SJSA1 (cell line): ENCODE data around the gene WSCD1. TPM values are rescaled to one million over a fixed set of nuclear protein-coding genes. Genes with fewer than 3 reads are reported as not detected.

Source experiments
- DNase-seq, 2 experiments: peaks; one replicate each; pipeline ENCODE4 v3.0.0-alpha.2; 2015 to 2020; ENCODE audit warnings: low spot score in 2 of 2, low read depth in 1 of 2
- H3K27ac ChIP-seq: fragments of 250-450 bp; sonication (Bioruptor Pico); 2 replicates; pipeline ENCODE4 v1.5.1; 2020; ENCODE audit warnings: mild to moderate bottlenecking, moderate library complexity
- H3K27me3 ChIP-seq: fragments of 250-450 bp; sonication (Bioruptor Pico); replicated peaks from 2 replicates; pipeline ENCODE4 v1.5.1; 2020; ENCODE audit warnings: mild to moderate bottlenecking, moderate library complexity
- H3K36me3 ChIP-seq: fragments of 250-450 bp; sonication (Bioruptor Pico); 2 replicates; pipeline ENCODE4 v1.5.1; 2020; ENCODE audit warnings: mild to moderate bottlenecking
- H3K4me1 ChIP-seq: fragments of 250-450 bp; sonication (Bioruptor Pico); replicated peaks from 2 replicates; pipeline ENCODE4 v1.6.1; 2021; ENCODE audit warnings: mild to moderate bottlenecking
- H3K4me3 ChIP-seq: fragments of 250-450 bp; sonication (Bioruptor Pico); 2 replicates; pipeline ENCODE4 v1.5.1; 2020; ENCODE audit warnings: mild to moderate bottlenecking
- H3K9me3 ChIP-seq: fragments of 250-450 bp; sonication (Bioruptor Pico); replicated peaks from 2 replicates; pipeline ENCODE4 v1.5.1; 2020; ENCODE audit warnings: mild to moderate bottlenecking
- total RNA-seq: library from RNA; depleted of rRNA; stranded (reverse); fragments of >200 nt; shearing (Covaris generic); gene quantifications from 2 replicates; pipeline ENCODE4 v1.2.3, GENCODE V29; 2014

The WSCD1 gene
- total RNA-seq, 1 experiment from 2014 or later = 0.32 TPM

DNA sequence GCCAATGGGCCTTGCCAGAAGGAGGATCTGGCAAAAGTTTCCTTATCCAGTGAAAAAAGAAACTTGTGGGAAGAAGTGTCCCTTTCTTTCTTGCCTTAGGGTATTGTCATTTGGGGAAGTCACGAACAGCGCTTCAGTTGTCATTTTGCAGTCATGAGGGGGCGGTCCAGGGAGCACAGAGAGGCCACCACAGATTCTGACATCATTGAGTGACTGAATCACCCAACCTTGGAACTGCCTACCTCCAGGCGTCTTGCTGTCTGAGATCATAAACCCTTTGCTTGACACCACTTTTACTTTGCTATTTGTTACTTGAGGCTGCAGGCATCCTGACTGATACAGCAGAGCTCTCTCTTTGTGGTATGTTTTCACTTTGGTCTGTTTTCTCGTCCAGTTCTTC, 3.1 kb upstream of the WSCD1 start:
- no peak overlapping the region for H3K27ac ChIP-seq
- no peaks in the 10 kb centered on the region for H3K36me3 ChIP-seq
- no peak for DNase-seq
- H3K27me3 ChIP-seq = peaks cover 32% of the 10 kb centered on the region
- no peak overlapping the region for H3K4me3 ChIP-seq
- H3K4me1 ChIP-seq = peaks cover 19% of the 10 kb centered on the region
- H3K9me3 ChIP-seq = no peaks in the 10 kb centered on the region; the same call in 1 of the 2 replicates

DNA sequence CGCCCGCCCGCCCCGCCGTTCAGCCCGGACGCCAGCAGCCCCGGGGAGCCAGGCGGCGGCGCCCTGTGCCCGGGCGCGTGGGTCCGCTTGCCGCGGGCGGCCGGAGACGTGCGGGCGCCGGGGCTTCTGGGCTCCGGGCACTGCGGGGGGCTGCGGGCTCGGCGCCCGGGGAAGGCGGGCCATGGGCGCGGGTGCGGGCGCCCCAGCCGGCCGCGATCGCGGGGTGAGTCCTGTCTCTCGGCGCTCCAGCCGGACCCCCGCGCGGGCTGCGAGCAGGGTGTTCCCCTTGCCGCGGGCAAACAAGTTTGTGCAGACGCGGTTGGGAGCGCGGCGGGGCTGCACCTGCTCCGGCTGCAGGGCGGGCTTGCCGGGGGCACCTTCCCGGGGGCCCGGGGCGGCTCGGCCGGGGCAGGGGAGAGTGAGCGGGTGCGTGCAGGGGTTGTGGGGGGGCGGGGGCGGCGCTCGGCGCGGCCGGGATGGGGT, 292 bp downstream of the WSCD1 start:
- no peak for DNase-seq
- no peaks in the 10 kb centered on the region for H3K36me3 ChIP-seq
- peaks cover 33% of the 10 kb centered on the region for H3K27me3 ChIP-seq
- peak overlapping the region; percentile 15; the same call in 1 of the 2 replicates for H3K4me3 ChIP-seq
- H3K4me1 ChIP-seq = peaks cover 19% of the 10 kb centered on the region
- no peak overlapping the region for H3K27ac ChIP-seq
- no peaks in the 10 kb centered on the region; the same call in 1 of the 2 replicates for H3K9me3 ChIP-seq

DNA sequence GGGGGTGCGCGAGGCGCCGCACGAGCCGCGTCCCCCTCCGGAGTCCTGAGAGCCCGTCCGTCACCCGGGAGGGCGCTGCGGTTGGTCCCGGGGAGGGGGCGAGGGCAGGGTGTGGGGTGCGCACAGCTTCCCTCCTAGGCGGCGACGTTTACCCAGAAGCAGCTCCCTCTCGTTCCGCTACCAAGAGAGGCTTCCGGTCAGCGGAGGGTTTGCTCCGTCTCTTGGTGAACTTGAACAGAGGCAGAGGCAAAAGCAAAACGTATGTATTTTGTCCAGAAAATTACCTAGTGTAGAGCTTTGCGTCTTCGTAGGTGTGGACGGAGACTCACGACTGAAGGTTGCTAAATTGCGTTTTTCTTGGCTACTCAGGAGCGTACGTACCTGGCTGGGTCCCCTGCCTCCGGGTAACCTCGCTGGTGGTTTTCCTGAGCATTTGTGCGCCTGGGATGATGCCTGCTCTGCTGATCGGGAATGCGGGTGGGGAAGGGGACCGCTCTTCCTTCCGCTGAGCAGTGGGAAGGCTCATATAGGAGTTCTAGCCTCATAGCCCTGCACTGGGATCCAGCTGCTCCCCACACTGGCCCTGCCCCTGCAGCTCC, 833 bp downstream of the WSCD1 start:
- H3K36me3 ChIP-seq = no peaks in the 10 kb centered on the region
- peaks cover 16% of the 10 kb centered on the region for H3K4me1 ChIP-seq
- H3K9me3 ChIP-seq = no peaks in the 10 kb centered on the region; the same call in 1 of the 2 replicates
- peaks cover 33% of the 10 kb centered on the region for H3K27me3 ChIP-seq
- H3K4me3 ChIP-seq = no peak overlapping the region
- no peak overlapping the region for H3K27ac ChIP-seq
- no peak for DNase-seq

DNA sequence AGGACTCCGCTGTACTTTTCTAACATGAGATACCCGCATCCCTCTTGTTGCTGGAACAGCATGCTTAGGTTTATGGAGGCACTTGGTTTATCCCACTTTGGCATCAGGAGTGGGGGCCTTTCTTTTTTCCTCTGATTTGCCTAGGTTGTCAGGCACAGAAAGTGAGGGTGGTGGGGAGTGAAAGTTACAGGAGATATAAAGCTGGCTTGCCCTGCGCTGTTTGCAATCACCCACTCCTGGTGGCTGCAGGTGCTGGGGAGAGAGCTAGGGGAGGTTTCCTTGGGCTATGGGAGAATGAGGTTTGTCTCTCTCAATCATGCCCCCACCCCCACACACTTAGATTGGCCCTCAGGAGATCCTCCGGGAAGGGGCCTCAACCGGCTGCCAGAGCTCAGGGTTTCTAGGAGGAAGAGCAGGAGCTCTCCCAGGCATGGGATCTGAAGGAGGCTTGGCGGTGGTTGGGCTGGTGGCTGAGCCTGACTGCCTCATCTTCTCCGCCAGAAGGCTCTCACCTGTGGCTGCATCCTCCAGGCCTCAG, 1.4 kb downstream of the WSCD1 start:
- Histone ChIP-seq H3K9me3 (no peaks in the 10 kb centered on the region), H3K4me1 (peaks cover 10% of the 10 kb centered on the region), H3K27me3 (peaks cover 33% of the 10 kb centered on the region), H3K27ac (no peak overlapping the region), H3K36me3 (no peaks in the 10 kb centered on the region), H3K4me3 (no peak overlapping the region)
- no peak for DNase-seq

DNA sequence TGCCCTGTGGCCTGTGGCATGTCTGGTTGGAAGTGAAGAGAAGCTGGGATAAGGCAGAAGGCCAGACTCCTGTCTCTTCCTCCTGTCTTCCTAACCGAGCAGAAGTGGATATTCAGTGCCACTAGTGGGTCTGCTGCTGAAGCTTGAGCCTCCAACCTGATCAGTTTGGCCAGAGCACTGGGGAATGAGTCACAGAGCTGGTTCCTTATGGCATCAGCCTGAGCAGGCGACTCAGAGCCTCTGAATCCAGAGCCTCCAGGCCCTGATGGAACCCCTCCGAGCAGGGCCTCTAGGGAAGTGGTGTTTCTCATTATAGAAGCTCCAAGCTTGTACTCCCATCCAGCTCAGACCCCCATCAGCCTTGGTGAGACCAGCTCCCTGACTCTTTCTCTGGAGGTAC, 2.0 kb downstream of the WSCD1 start:
- no peaks in the 10 kb centered on the region for H3K9me3 ChIP-seq
- no peaks in the 10 kb centered on the region for H3K36me3 ChIP-seq
- peaks cover 33% of the 10 kb centered on the region for H3K27me3 ChIP-seq
- DNase-seq = no peak
- H3K4me1 ChIP-seq = peaks cover 6% of the 10 kb centered on the region
- no peak overlapping the region for H3K27ac ChIP-seq
- H3K4me3 ChIP-seq = no peak overlapping the region

DNA sequence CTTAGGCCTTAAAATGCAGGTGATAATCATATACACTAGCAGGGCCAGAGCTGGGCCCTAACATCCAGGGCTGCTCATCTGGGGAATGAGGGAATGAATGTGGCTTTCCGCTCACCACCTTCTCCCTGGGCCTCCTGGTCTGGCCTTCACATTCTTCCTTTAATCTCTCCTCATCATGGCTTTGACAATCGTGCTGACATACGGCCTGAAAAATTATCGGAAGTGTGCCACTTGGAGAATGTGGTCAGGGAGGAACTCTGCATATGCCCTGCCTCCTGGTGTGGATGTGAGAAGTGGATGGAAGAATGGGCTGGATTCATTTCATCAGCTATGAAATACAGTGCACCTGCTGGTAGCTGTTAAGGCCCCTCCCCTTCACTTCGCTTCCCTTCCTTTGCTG, 2.4 kb downstream of the WSCD1 start:
- Histone ChIP-seq H3K36me3 (no peaks in the 10 kb centered on the region), H3K4me3 (no peak overlapping the region), H3K27ac (no peak overlapping the region), H3K9me3 (no peaks in the 10 kb centered on the region), H3K27me3 (peaks cover 33% of the 10 kb centered on the region), H3K4me1 (peaks cover 6% of the 10 kb centered on the region)
- no peak for DNase-seq

DNA sequence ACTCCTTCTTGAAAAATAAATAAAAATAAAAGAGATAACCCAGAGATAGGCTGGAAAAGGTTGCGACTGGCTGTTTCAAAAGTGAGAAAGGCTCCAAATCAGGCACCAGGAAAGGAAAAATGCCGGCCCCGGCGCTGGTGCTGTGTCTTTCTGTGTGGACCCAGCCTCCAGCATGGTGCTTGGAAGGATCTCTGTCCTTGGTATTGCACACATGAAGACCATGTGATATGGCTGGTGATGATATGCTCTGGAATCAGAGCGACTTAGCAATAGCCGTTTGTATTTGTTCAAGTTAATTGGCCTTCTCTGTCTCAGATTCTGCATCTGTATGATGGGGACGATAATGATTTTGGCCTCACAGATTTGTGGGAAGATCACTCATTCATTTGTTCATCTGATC, 3.4 kb downstream of the WSCD1 start:
- Histone ChIP-seq H3K27ac (no peak overlapping the region), H3K4me3 (no peak overlapping the region), H3K36me3 (no peaks in the 10 kb centered on the region), H3K9me3 (no peaks in the 10 kb centered on the region), H3K4me1 (peaks cover 6% of the 10 kb centered on the region; the same call in 1 of the 2 replicates), H3K27me3 (peaks cover 29% of the 10 kb centered on the region)
- no peak for DNase-seq

DNA sequence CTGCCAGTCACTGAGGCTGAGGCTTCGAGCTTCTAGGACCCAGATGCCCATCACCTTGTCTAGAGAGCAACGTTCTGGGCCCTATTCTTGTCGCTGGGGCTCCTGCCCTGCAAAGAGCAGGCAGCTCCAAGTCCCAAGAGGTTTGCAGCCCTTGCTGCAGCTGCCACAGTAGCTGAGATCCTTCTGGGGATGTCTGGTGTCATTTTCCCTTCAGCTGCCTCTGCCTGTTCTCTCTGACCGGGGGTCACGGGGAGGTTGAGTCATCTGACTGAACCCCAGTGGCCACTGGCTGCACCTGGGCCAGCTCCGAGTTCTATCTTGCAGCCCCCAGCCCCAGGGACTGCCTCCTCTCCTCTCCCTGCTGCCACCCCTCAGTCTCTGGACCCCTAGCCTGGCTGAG, 4.9 kb downstream of the WSCD1 start:
- Histone ChIP-seq H3K36me3 (no peaks in the 10 kb centered on the region), H3K4me1 (peaks cover 3% of the 10 kb centered on the region; the same call in 1 of the 2 replicates), H3K27me3 (peaks cover 14% of the 10 kb centered on the region), H3K9me3 (no peaks in the 10 kb centered on the region), H3K27ac (no peak overlapping the region), H3K4me3 (no peak overlapping the region)
- DNase-seq = no peak

DNA sequence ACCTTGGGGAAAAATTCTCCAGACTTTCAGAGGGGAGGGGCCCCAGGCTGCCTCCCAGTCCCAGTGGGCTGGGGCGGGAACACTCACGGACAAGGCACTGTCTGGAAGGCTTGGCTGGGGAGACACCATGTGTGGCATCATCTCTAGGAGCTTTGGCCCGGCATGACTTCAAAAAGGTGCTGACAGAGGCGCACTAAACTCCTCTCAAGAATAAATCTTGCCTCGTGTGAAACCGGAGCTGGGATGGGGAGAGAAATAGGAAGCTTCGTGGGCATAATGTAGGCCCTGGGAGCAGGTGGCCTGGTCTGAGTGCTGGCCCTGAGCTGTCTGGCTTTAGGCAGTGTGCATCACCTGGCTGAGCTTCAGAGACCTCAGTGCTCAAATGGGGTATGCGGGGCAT, 5.7 kb downstream of the WSCD1 start:
- H3K27ac ChIP-seq = no peak overlapping the region
- no peaks in the 10 kb centered on the region for H3K36me3 ChIP-seq
- no peaks in the 10 kb centered on the region for H3K9me3 ChIP-seq
- no peak overlapping the region for H3K4me3 ChIP-seq
- H3K27me3 ChIP-seq = peaks cover 14% of the 10 kb centered on the region; the same call in 1 of the 2 replicates
- no peak for DNase-seq
- H3K4me1 ChIP-seq = 0 out of 2 replicates have a peak, but pooled peaks cover 3% of the 10 kb centered on the region

DNA sequence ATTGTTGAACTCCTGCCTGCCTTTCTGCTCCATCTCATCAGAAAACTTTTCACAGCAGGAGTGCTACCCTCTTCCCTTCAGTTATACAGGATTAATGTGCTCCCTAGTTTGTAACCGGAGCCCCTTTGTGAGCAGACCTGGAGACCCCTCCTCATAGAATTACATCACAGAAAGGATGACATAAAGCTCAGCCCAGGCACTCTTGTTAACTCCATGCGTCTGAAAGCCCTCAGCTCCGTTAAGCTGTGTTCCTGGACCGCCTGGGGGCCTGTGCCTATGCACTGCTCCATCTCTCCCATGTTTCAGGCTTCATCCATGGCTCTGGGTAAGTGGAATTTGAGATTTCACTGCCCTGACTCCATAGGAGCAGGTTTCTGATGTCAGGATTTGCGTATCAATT, 7.6 kb downstream of the WSCD1 start:
- no peaks in the 10 kb centered on the region; the same call in 1 of the 2 replicates for H3K27me3 ChIP-seq

DNA sequence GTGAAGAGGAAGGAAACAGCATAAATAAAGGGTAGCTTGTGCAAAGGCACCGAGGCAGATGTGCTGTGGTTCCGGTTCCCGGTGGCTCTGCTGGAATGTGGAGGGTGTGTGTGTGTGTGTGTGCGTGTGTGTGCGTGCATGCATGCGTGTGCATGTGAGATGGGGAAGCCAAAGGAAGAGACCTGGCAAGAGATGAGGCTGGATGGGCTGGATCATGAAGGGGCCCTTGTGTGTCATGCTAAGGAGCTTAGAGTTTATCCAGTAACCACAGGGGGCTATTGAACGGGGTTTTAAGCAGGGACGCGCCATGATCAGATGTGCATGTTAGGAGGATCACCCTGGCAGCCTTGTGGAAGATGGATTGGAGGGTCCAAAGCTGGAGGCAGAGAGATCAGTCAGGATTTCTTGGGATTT, 8.3 kb downstream of the WSCD1 start:
- no peaks in the 10 kb centered on the region for H3K36me3 ChIP-seq
- no peaks in the 10 kb centered on the region; the same call in 1 of the 2 replicates for H3K27me3 ChIP-seq
- H3K9me3 ChIP-seq = no peaks in the 10 kb centered on the region
- DNase-seq = no peak
- no peak overlapping the region for H3K4me3 ChIP-seq
- no peak overlapping the region for H3K27ac ChIP-seq
- no peaks in the 10 kb centered on the region for H3K4me1 ChIP-seq

More for the DNA sequence above, 7.6 kb downstream of the WSCD1 start:
- H3K4me1 ChIP-seq = no peaks in the 10 kb centered on the region
- DNase-seq = no peak
- no peaks in the 10 kb centered on the region for H3K9me3 ChIP-seq
- no peaks in the 10 kb centered on the region for H3K36me3 ChIP-seq
- H3K4me3 ChIP-seq = no peak overlapping the region
- H3K27ac ChIP-seq = no peak overlapping the region

DNA sequence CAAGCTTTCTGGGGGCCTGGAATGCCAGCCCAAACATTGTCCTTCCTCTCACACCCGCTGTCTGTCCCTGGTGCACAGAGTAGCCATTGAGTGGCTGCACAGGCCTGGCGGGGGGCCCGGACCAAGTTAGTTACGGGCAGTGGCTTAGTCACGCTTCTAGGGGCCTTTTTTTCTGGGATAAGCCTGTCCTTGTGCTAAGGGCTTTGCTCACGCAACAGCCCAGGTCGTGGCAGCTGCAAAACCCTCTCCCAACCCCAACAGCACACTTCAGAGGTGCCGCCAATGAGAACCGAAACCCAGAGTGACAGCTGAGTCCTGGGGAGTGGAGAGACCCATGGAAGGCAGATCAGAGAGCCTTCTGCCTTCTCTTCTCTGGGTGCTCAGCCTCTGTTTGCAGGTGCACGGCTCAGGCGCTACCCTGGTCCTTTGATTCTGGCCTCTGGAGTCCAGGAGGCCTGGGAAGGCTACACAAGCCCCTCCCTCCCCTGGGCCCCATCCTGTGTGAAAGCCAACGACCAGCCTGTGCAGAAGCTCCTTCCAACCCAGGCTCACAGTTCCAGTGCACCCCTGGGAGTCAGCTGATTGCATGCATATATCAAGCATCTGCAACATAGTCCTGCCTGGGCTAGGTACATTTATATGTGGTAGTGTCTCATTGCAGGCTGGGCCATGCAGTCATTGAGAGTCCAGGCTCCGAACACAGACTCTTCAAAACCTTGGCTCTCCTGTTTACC, 9.1 kb downstream of the WSCD1 start:
- H3K4me1 ChIP-seq = no peaks in the 10 kb centered on the region
- no peak overlapping the region for H3K27ac ChIP-seq
- no peaks in the 10 kb centered on the region; the same call in 1 of the 2 replicates for H3K27me3 ChIP-seq
- H3K9me3 ChIP-seq = no peaks in the 10 kb centered on the region
- H3K4me3 ChIP-seq = no peak overlapping the region
- H3K36me3 ChIP-seq = no peaks in the 10 kb centered on the region
- DNase-seq = no peak

DNA sequence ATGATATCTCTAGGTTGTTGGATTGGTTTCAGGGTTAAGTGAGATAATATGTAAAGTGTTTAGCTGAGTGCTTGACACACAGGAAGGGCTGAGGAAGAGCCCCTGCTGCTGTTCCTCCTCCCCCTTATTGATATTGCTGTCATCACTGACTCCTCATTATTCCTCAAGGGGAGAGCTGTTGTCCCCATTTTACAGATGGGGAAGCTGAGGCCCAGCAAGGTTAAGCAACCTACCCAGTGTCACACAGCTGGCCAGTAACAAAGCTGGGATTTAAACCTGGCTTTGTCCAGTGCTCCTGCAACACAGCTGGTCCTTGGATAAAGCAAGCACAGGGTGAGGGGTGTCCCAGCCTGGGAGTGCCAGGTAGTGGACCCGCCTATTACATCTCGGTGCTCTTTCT, 9.8 kb downstream of the WSCD1 start:
- Histone ChIP-seq H3K4me1 (no peaks in the 10 kb centered on the region), H3K27me3 (no peaks in the 10 kb centered on the region; the same call in 1 of the 2 replicates), H3K4me3 (no peak overlapping the region), H3K27ac (no peak overlapping the region), H3K36me3 (no peaks in the 10 kb centered on the region), H3K9me3 (no peaks in the 10 kb centered on the region)
- DNase-seq = no peak
